HG02610 (cell line): Measurements from ENCODE around the gene SSU72.

ENCODE experiments used
- ATAC-seq: cut with Tn5 transposase; IDR thresholded peaks from one replicate; pipeline ENCODE4 v1.9.1; 2021; ENCODE audit warnings: mild to moderate bottlenecking, moderate library complexity; ENCODE audit not compliant: unreplicated experiment

Gene SSU72

DNA sequence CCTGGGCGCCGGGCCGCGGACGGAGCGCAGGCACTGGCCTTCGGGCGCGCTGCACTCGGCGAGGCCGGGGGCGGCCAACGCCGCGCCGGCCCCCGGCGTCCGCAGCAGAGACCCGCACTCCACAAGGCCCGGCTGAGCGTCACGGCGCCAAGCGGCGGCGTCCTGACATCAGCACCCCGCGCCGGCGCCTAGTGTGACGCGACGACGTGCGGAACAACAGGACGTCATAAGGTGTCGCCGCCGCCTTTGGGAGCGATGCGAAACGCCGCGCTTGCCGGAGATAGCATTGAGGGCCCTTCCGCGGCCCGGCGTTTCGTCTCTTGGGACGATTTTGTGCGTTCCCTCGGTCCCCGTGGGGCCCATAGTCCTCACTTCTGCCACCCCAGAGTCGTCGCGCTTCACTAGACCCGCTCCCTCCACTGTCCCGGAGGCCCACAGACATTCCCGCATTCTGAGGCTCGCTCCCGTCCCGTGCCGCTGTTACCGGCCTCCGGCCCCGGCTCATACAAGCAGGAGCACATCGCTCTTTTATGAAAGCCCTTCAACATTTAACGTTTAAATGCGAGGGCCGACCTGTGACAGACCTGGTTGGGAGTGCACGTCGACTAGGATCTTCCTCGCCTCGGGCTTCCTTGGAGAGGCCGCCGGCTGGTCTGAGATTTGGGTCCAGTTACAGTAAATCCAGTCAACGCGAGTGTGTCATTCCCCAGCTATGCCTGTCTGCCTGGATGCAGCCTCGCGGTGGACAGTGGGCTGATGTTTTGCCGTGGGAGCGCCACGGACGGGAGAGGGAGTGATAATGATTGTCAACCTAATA, at the start of gene SSU72:
Gene SSU72, minus strand, starts transcription at position 143 of the 817 bp plus-strand sequence. CDS start 306 bp downstream, outside the sequence.
- peak; percentile 81 for ATAC-seq

DNA sequence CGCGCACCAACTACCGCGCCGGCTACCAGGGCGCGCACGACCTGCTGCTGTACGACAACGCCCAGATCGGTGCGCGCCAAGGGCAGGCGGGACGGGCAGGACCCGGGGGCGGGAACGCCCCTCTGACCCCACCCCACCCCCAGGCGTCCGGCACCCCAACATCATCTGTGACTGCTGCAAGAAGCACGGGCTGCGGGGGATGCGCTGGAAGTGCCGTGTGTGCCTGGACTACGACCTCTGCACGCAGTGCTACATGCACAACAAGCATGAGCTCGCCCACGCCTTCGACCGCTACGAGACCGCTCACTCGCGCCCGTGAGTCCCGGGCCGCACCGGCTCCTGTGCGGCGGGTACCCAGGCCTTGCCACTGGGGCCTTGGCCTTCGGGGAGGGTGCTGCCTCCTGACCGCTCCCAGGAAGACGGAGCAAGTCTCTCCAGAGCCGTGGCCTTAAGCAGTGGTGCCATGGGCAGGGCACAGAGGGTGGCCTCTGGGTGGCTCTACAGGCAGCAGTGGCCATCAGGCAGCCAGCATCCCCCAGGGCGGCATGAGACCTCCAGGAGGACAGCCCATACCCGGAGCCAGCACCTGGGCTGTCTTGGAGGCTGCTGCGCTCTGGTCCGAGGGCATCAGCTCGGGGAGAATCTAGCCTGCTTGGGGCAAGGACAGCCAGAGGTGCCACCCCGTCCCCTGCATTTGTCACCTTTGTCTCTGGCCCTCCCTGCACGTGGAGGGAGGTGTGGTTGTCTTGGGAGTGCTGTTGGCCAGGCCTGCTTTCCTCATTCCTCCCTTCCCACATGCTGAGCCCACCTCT, 49.2 kb upstream of the SSU72 start:
- ATAC-seq, result no peak

DNA sequence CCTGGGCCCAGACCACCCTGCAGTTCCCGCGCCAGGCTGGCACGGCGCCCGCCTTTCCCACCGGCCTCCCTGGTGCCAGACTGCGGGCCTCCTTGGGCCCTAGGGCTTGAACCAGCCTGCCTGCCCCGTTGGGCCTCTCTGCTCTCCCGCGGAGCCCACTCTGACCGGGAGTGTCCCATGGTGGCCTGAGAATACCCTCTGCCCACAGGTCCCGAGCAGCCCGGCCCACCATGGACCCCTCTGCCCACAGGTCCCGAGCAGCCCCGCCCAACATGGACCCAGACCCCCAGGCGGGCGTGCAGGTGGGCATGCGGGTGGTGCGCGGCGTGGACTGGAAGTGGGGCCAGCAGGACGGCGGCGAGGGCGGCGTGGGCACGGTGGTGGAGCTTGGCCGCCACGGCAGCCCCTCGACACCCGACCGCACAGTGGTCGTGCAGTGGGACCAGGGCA, 48.5 kb upstream of the SSU72 start:
- ATAC-seq, result no peak

DNA sequence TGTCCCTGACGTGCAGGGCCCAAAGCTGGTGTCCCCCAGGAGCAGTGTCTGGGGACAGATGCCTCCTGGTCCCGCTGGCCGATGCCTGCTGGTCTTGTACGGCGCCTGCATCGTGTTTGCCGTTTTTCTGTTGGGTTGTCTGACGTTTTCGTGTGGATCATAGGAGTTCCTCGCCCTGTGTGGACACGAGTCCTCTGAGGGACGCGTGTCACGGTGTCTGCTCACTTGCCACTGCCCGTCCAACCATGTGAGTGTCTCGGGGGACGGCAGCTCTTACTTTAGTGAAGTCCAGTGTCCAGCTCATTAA, 48.1 kb upstream of the SSU72 start:
- no peak for ATAC-seq

DNA sequence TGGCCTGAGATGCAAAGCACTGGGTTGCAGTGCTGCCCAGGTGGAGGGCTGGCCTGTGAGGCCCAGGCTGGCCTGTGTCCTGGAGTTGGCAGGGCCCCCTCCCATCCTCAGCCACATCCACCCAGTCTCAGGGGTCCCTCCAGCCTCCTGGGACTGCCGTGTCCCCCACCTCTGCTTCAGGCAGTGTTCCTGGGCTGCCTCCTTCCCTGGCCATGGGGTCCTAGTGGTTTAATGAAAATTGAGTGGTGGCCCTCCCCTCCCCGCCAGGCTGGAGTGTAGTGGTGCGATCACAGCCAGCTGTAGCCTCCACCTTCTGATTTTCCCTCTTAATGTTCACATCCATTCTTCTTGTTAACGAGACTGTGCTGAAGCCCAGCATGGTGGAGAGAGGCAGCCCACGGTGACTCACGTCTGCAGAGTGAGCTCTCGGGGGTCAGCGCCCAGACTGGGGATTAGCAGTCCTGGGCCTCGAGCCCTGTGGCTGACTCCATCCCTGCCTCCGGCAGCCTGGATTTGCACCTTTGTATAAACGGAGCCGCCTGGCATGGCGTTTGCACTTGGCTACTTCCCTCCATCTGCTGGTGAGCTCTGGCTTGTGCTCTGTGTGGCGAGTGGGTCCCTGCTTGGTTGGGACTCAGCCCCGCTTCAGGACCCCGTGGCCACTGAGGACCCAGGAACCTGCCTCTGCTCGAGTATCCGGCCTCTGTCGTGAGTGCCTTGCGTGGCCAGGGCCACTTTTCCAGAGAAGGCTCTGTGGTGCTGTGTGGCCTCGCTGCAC, 47.5 kb upstream of the SSU72 start:
- no peak for ATAC-seq

DNA sequence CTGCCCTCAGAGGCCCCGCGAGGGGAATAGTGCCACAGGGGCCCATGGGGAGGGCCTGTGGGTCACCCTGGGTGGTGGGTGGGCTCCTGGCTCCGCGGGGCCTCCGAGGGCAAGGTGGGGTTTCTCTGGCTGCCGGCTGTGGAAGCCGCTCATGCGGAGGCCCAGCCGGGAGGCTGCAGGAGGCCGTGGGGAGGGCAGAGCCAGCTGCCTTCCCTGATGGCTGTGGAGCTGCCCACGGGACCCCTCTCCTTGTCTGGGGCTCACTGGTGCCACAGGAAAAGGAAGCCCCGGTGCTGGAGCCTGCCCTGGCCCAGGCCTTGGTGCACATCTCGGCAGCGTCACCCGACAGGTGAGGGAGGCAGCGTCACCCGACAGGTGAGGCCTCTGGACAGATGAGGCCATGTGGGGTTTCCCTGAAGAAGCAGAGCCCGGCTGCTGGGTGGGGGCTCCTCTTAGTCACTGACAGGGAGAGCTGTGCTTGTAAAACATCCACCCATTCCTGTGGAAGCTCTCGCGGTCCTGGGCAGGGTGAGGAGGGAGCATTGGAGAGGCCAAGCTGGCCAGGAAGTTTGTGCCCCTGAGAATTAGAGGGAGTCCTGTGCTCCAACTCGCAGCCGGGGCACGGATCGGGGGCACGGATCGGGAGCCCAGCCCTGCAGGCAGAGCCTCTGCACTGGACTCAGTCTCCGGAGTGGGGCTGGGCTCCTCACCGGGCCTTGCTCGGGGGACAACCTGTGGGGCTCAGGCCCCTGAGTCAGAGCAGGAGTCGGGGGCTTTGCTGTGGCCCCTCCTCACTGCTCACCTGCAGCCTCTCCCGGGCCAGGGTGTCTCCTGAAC, 46.7 kb upstream of the SSU72 start:
- no peak for ATAC-seq

DNA sequence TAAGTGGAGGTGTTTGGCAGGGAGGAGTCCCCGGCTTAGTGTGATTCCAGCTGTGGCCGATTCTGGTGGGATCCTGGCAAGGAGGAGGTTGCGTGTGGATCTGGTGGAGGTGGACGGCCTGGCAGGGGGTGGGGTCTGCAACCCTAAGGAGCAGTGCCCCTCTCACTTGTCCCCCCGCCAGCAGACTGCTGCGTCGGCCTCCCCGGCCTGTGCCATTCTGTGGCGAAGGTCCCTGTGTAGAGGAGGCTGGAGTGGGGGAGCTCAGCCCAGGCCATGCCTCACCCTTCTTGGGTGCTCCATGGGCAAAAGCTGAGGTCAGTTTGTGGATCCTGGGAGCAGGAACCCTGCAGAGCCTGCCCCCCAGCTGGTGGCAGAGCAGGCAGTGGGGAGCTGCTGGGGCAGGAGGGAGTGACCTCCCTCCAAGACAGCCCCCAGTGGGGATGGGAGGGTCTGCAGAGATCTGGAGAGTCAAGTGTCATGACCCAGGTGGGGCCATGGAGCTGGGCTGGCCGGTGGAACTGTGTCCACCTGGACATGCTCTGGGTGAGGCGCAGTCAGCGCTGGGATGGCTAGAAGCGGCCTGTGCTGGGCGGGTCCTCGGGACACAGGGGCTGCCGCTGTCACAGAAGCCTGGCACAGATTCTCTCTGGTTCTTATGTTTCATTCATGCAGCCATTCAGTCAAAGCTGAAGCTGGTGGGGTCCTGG, 45.9 kb upstream of the SSU72 start:
- ATAC-seq, result no peak

DNA sequence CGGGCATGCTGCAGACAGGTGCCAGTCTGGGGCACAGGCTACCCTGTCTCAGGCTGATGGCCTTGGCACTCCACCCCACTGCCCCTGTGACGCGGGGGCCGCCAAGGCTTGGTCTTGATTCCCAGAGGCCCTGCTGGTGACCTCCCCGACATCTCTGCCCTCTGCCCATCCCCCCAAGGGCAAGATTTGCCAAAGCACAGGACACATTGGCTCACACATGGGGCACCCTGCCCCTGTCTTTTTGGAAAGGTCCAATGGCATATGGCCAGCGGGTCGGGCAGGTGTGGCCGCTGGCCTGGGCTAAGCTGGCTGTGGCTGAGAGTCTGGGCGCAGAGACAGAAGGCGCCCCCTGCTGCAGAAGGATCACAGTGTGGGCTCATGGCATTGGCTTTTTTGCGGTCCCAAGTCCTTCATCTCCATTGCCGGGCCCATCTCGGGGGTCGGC, 45.3 kb upstream of the SSU72 start:
- ATAC-seq, result no peak

DNA sequence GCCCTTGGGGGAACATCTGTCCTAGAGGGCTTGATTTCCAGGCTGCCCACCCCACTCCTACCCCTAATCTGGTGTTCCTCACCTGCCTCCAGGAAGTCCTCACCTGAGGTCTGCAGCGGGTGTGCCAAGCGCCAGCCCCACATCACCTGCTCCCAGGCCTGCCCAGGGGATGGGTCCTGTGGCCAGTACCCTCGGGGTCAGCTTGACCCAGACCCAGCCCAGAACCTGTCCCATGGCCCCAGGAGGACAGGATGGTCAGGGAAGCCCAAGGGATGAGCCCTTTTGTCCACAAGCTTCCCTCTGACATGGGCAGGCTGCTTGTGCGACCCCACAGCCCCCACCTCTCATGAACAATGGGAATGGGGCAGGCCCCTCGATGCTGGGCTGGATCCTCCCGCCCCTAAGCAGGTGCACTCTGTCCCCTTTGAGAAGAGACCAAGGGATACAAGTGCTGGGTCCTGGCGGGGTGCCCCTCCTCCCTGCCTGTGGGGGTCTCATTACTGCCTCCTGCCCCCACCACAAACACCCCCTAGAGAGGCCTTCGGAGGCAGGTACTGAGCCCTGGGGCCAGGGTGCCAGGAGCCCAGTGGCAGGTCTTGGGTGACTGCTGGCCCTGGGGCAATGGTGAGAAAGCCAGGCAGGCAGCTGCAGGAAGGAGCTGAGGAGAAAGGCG, 43.9 kb upstream of the SSU72 start:
- ATAC-seq, result no peak

DNA sequence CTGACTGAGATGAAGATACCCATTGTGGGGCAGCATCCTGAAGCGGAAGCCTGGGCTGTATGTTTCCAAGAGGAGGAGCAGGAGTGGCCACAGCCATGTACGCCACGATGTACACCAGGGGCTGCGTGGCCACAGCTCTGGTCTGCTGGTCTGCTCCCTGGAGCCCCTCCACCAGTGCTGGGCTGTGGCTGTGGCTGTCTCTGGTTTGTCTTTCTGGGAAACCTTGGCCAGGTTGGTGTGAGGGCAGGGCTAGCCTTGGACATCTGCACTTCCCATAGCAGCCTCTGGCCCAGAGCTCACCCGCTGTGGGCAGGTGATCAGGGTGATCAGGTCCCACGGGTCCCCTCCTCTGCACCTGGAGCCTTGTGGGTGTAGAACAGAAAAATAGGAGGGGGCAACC, 43.3 kb upstream of the SSU72 start:
- no peak for ATAC-seq

DNA sequence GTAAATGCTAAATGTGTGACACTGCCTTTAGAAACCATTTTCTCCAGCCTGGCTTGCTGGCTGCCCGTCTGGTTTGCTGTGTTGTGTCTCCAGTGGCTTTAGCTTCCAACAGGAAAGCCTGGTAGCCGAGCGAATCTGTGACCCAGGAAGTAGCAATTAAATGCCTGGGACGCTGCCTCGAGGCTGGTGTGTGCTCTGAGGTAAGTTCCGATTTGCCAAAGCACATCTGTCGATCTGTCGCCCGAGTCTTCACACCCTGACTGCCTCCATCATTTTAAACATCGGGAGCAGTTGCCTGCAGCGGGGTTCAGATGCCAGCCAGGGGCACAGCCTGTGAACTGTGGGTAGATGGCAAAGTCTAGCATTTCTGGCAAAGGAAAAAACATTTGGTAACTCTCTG, 42.9 kb upstream of the SSU72 start:
- ATAC-seq, result no peak

DNA sequence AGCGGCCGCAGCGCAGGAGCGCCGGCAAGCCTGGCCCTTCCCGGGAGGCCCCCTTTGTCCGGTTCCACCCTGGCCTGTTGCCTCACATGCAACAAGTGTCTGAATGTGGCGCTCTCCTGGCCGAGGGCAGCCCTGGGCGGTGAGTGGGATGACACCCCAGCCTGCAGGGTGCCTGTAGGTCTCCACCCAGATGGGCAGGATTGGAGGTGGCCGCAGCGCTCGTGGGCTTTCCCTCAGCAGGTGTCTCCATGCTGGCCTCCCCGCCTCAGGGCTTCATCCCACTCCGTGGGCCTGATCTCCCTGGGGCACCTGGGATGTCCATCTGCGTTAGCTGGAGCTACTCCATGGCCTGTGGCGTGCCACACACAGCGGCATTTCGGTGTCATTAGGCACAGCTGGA, 42.2 kb upstream of the SSU72 start:
- no peak for ATAC-seq

DNA sequence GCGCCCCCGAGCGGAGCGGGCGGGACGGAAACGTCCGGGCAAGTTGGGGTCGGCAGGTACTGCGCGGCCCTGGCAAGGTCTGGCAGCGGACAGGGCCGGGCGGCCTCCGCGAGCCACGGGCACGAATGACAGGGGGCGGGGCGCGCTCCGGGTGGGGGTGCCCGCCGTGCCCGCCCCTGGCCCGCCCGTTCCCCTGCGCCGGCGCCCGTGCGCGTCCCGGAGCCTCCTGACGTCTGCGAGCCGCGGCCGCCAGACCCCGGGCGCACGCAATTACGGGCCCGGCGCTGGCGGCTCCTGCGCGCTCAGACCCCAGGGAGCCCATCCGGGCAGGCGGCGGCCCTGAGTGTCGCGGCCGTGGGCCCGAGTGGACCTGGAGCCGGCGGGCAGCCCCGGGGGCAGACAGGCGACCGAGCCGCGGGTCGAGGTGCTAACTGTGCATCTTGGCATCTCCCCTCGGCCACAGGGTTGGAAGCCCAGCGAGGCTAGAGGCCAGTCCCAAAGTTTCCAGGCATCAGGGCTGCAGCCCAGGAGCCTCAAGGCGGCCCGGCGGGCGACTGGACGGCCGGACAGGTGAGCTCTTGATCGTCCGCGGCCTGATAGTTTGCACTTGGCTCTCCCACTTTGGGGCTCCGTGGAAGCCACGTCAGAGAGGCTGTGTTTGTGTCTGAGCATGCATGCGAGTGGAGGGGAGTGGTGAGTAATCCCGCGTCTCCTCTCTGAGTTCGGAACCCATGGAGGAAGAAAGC, 41.6 kb upstream of the SSU72 start:
- peak; percentile 14 for ATAC-seq

DNA sequence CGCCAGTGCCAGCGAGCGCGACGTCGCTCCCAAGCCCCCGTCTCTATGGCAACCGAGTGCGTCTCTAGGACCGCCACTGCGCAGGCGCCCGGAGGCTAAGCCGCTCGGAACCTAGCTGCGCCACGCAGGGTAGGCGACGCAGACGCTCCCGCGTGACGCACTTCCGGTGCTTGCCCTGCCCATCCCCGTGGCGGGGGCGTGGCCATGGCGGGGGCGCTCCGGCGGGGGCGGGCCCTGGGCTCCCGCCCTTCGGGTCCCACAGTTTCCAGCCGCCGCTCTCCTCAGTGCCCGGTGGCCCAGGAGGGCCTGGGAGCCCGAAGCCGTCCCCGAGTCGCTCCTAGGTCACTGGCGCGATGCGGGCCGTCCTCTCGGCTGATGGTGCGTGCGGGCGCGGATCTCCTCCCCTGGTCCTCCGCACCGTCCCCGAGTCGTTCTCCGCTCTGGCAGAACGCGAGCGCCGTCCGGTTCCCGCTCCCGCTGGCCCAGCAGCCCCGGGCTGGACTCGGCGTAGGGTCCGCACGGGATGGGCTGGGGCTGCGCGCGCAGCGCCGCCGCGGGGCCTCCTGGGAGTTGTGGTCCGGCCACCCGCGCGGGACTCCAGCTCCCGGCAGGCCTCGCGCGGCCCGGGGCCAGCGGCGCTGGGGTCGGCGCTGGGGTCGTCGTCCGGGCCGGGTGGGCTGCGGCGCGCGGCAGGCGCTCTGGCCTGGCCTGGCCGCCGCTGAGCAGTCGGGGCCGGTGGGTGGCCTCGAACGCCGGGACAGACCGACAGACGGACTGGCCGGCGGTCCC, 40.8 kb upstream of the SSU72 start, which contains the start of gene MIB2:
Gene MIB2, plus strand, starts transcription at position 245 of the 789 bp plus-strand sequence. CDS start 7,953 bp downstream, outside the sequence.
- ATAC-seq, result peak; percentile 75

DNA sequence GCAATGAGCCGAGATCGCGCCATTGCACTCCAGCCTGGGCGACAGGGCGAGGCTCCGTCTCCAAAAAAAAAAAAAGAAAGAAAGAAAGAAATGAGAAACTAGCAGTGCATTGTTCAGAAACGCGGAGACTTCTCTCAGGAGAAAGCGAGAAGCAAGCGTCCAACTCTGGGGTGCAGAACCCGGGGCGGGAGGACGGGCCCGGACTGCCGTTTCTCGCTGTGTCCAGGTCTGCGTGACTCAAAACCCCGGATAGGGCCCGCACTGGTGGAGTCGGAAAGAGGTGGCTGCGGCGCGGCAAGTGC, 40.2 kb upstream of the SSU72 start:
- ATAC-seq, result no peak

DNA sequence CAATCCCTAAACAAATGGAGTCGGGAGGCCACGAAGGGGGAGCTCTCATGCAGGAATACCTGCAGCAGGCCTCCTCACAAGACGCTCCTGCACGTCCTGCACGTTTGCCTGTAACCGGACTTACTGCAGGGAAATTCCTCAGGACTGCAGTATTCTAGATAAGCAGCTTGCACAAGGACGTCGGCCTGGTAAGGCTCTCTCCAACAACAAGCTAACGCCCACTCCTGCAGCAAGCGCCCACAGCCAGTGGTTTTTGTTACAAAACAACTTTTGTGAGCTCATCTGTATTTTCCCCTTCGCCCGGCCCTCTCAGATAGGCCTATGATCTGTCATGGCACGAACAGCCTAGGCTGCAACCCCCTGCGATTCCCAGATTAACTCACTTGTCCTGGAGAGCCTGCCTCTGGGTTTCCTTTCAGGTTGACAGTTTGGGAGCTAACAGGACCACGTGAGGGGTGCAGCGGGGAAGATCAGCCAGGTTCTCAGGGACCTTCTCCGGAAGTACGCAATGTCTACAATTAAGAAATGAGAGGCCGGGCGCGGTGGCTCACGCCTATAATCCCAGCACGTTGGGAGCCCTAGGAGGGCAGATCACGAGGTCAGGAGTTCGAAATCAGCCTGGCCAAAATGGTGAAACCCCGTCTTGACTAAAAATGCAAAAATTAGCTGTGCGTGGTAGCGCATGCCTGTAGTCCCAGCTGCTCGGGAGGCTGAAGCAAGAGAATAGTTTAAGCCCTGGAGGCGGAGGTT, 39.7 kb upstream of the SSU72 start:
- no peak for ATAC-seq

DNA sequence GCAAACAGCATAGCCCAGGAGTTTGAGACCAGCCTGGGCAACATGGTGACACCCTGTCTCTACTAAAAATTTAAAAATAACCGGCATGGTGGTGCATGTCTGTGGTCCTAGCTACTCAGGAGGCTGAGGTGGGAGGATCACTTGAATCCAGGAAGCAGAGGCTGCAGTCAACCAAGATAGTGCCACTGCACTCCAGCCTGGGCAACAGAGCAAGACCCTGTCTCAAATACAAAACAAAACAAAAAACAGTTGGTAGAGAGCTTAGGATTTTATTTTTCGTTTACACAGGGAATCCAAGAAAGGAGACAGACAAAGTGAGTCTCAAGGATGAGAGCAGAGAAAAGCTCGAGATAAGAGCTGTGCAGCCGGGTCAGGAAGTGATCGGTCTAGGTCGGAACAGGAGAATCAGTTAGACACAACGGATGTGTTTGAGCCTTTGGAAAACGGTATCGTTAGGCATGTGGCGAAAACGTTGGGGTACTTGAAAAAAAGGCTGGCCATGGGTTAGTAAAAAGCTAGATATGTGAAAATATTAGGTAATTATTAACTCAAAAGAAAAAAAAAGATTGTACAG, 38.9 kb upstream of the SSU72 start:
- ATAC-seq, result no peak
